Upper lobe of right lung (tissue), 1 donor: ENCODE results near the gene TAS2R19. TPM values are rescaled to one million over a fixed set of nuclear protein-coding genes. Genes with fewer than 3 reads are reported as not detected.

Experiments
- ATAC-seq: fragments of 200-7000 bp; cut with Tn5 transposase; one replicate; pipeline ENCODE4 v1.9.1; 2020; ENCODE audit warnings: mild to moderate bottlenecking, moderate library complexity
- DNase-seq: peaks from one replicate; pipeline ENCODE4 v3.0.0-alpha.2; 2020
- H3K27ac ChIP-seq: fragments of 200-600 bp; one replicate; pipeline ENCODE4 v1.8.0; 2022
- H3K27me3 ChIP-seq: fragments of 200-600 bp; one replicate; pipeline ENCODE4 v1.8.0; 2022; ENCODE audit warnings: mild to moderate bottlenecking
- H3K36me3 ChIP-seq: fragments of 200-600 bp; one replicate; pipeline ENCODE4 v1.8.0; 2022
- H3K4me1 ChIP-seq: fragments of 200-600 bp; one replicate; pipeline ENCODE4 v1.8.0; 2022
- H3K4me3 ChIP-seq: fragments of 200-600 bp; one replicate; pipeline ENCODE4 v1.8.0; 2022; ENCODE audit warnings: mild to moderate bottlenecking
- H3K9me3 ChIP-seq: fragments of 200-600 bp; one replicate; pipeline ENCODE4 v1.8.0; 2022
- intact Hi-C: fragments of 100-400 bp; cut with DNase I; formaldehyde crosslinking; loops from one replicate; pipeline ENCODE4 v1.11.0; 2022
- total RNA-seq: library from RNA; stranded (reverse); fragmentation: NEBNext Ultra II Directional; extraction: Animal tissue kit (Norgen Biotek cat#: 25700); gene quantifications from one replicate; pipeline ENCODE4 v1.2.1, GENCODE V29; 2021
- TF ChIP-seq, protein P1 (sequence below): fragments of 200-600 bp; IDR thresholded peaks from one replicate; pipeline ENCODE4 v1.8.0; 2022; ENCODE audit warnings: antibody characterized with exemption
- donor health status: DM: no; HTN: yes; CAD: no; lungs with severe emphysema.

TAS2R19 gene
- total RNA-seq, 1 donor from 2014 or later: 3.2 TPM

DNA sequence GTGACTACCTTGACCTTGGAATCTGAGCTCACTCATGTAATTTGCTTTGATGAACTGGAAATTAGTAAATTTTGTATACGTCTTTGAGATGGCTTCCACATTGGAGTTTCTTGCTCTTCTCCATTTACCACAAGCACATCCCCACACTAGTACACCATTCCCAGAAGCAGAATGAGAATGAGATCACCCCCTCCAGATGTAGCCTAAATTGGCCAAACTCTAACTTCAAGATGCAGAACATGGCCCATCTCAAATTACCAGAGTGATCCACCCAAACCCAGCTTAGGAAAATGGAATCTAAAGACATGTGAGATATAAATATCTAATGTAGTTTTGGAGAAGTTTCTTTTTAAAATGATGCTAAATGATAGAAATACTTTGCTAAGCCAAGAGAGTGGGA lies 14.8 kb downstream of the TAS2R19 start:
- no peaks in the 10 kb centered on the region for H3K9me3 ChIP-seq
- no peaks in the 10 kb centered on the region for H3K27me3 ChIP-seq
- no peak for DNase-seq
- no peaks in the 10 kb centered on the region for H3K4me1 ChIP-seq
- H3K4me3 ChIP-seq: no peak overlapping the region
- intact Hi-C loops: no loop called here
- ATAC-seq: no peak
- TF ChIP-seq, protein P1, sequence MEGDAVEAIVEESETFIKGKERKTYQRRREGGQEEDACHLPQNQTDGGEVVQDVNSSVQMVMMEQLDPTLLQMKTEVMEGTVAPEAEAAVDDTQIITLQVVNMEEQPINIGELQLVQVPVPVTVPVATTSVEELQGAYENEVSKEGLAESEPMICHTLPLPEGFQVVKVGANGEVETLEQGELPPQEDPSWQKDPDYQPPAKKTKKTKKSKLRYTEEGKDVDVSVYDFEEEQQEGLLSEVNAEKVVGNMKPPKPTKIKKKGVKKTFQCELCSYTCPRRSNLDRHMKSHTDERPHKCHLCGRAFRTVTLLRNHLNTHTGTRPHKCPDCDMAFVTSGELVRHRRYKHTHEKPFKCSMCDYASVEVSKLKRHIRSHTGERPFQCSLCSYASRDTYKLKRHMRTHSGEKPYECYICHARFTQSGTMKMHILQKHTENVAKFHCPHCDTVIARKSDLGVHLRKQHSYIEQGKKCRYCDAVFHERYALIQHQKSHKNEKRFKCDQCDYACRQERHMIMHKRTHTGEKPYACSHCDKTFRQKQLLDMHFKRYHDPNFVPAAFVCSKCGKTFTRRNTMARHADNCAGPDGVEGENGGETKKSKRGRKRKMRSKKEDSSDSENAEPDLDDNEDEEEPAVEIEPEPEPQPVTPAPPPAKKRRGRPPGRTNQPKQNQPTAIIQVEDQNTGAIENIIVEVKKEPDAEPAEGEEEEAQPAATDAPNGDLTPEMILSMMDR: no peak
- H3K27ac ChIP-seq: no peak overlapping the region
- no peaks in the 10 kb centered on the region for H3K36me3 ChIP-seq

DNA sequence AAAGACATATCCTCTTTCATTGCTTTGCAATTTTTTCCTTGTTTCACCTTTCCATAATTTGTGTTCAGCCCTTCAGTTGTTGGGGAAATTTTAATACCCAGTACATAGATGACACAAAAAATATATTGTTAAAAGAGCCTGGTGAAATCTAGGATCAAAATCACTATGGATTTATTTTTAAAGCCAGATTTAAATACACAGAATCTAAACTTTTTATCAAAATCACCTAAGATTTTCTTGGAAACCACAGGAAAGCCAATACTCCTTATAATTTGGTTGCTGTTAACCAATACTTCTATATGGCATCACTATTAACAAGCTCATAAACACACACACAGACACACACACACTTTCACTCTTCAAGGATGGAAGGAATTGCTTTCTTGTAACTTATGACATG lies 24.2 kb downstream of the TAS2R19 start, which contains the start of gene TAS2R20:
Gene TAS2R20 (minus strand): TSS at position 101 of the 400 bp plus-strand sequence. CDS start 429 bp downstream, outside the sequence.
- Histone ChIP-seq H3K4me3 (no peak within 1 kb of the TSS), H3K27me3 (no peaks in the 10 kb centered on the region), H3K4me1 (no peaks in the 10 kb centered on the region), H3K27ac (no peak within 1 kb of the TSS), H3K36me3 (peaks cover 3% of the 10 kb centered on the region), H3K9me3 (no peaks in the 10 kb centered on the region)
- no peak for ATAC-seq
- intact Hi-C loops: no loop called here
- TF ChIP-seq, protein P1: no peak
- no peak for DNase-seq

DNA sequence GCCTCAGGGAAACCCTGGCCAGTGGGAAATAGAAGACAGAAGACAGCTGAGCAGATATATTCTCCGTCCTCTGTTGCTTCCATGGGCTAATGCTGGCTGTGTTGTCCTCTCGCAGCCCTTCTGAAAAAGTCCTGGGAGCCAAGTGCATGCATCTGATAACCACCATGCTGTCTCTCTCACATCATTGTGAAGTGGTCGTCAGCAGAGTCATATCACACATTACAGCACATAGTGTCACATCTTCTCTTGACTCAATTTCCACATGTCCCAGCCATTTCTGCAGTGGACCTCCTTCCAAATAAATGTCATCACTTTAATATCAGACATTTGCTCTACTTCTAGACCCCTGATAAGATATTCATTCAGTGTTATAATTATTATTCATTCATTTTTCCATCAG lies 28.1 kb downstream of the TAS2R19 start:
- intact Hi-C loops: no loop called here
- H3K27me3 ChIP-seq: no peaks in the 10 kb centered on the region
- H3K9me3 ChIP-seq: no peaks in the 10 kb centered on the region
- peaks cover 3% of the 10 kb centered on the region for H3K36me3 ChIP-seq
- DNase-seq (no peak), ATAC-seq (no peak)
- H3K27ac ChIP-seq: no peak overlapping the region
- TF ChIP-seq, protein P1: no peak
- no peaks in the 10 kb centered on the region for H3K4me1 ChIP-seq
- no peak overlapping the region for H3K4me3 ChIP-seq

DNA sequence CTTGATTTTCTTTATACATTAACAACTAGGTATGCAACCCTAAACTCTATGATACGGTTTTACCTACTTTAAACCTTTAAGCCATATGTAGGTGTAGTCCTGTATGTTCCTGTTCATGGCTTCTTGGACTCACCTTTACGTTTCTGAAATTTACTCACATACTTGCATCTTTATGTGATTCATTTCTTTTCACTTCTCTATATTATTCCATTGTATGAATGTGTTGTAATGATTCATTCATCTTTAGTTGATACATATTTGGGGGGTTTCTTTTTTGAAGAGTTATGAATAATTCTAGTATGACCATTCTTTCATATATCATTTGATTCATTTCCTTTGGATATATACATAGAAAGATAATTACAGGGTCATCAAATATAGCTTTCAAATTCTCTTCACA lies 33.3 kb downstream of the TAS2R19 start:
- H3K27ac ChIP-seq: no peak overlapping the region
- no peak overlapping the region for H3K4me3 ChIP-seq
- no peaks in the 10 kb centered on the region for H3K36me3 ChIP-seq
- DNase-seq (no peak), ATAC-seq (no peak)
- intact Hi-C loops: no loop called here
- TF ChIP-seq, protein P1: no peak
- H3K9me3 ChIP-seq: no peaks in the 10 kb centered on the region
- no peaks in the 10 kb centered on the region for H3K4me1 ChIP-seq
- no peaks in the 10 kb centered on the region for H3K27me3 ChIP-seq

DNA sequence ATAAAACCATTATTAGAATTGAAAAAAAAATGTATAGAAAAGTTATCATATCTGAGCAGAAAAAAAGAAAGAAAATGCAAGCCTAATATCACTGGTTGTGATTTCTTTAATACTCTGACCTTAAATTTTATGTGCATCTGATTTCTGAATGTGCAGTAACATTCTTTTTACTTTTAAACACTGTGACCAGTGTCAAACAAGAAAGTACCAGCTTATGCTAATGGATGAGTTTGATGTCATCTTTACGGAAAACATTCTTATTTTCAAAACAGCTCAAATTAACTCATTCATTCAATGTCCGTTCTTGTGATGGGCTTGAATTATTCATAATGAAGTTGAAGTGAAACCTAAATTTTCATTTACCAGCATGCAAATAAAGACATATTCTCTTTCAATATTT lies 35.6 kb downstream of the TAS2R19 start, which contains the start of gene TAS2R50:
Gene TAS2R50 (minus strand): TSS at position 101 of the 400 bp plus-strand sequence. CDS start 52 bp downstream, at position 49.
- TF ChIP-seq, protein P1: no peak
- no peaks in the 10 kb centered on the region for H3K36me3 ChIP-seq
- no peaks in the 10 kb centered on the region for H3K4me1 ChIP-seq
- H3K27me3 ChIP-seq: no peaks in the 10 kb centered on the region
- no peak within 1 kb of the TSS for H3K4me3 ChIP-seq
- no peak for ATAC-seq
- DNase-seq: no peak
- H3K27ac ChIP-seq: no peak within 1 kb of the TSS
- H3K9me3 ChIP-seq: no peaks in the 10 kb centered on the region
- intact Hi-C loops: no loop called here

DNA sequence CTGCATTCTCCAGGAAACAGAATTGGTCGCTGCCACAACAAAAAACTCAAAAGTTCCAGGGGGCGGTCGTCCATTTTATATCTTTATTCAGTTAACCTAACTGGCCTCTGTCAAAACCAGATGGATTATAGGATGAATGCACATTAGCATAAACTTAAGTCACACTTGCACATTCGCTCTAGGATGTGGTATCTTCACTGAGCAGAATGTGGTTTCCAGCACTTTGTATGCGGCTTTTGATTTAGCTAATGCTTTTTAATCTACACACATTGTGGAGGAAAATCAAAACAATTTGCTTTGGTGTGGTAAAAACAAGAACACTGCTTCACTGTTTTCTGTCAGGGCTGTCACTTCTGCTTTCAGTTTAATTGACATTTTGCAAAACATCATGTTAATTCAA lies 40.2 kb downstream of the TAS2R19 start:
- Histone ChIP-seq H3K9me3 (no peaks in the 10 kb centered on the region), H3K4me1 (no peaks in the 10 kb centered on the region), H3K4me3 (no peak overlapping the region), H3K27me3 (no peaks in the 10 kb centered on the region), H3K27ac (no peak overlapping the region), H3K36me3 (no peaks in the 10 kb centered on the region)
- DNase-seq: no peak
- intact Hi-C loops: no loop called here
- TF ChIP-seq, protein P1: no peak
- no peak for ATAC-seq
